ENCODE data around the gene CASP2. TPM values are rescaled to one million over a fixed set of nuclear protein-coding genes. Genes with fewer than 3 reads are reported as not detected.
A peak's percentile ranks its signal among the peaks of the same experiment; 100 is the strongest.

CASP2 gene
- total RNA-seq, 1 donor, result 7.6 TPM

DNA sequence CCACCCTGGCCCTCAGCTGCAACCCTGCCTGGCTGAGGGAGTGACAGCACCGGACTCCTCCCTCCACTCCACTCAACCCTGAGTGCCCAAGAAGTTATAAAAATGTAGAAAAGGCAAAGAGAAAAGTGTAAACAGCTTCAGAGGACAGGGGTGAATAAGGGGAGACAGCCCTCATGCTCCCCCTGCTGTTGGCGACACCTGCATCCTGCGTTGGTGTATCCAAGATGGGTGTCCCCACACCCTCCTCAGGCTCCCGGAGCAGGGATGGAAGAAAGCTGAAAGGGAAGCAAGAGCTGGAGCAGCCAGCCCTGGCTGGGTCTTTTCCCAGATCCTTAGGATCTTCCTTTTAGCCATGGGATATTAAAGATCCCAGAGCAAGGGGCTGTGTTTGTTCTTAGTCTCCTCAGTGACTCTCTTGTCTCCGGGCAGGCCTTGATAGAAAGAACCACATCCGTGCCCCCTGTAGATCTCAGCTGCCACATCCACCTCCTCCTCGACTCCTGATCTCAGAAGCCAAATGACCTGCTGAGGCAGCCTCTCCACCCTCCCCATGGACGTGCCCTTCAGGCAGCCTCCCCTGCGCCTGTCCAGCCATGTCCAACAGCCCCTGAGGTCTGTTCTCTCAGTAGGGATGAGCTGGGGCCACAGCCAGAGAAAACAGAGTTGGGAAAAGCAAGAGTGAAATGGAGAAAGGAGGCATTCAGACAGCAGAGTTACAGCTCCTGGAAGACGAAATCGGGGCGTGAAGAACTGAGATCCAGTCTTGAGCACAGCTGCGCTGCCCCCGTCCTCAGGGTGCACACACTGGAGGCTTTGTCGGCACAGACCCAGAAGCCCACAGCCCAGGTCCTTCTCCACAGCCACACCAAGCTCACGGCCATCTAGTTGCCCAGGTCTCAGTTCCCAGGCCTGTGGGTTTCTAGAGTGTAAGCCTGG lies 67.6 kb downstream of the CASP2 start:
- peak; percentile 72 for DNase-seq (ENCODE audit: insufficient read length, low spot score, missing footprints)
- Histone ChIP-seq H3K4me1 (ENCODE audit: insufficient read depth, low read length) (no peaks in the 10 kb centered on the region), H2AFZ (ENCODE audit: low read length) (no peak overlapping the region), H3K9me3 (ENCODE audit: low read depth, low read length) (no peaks in the 10 kb centered on the region), H3K36me3 (ENCODE audit: insufficient read depth, low read length) (no peaks in the 10 kb centered on the region), H3K4me2 (ENCODE audit: insufficient read depth, low read length) (no peak overlapping the region), H3K27me3 (ENCODE audit: insufficient read depth, low read length) (peaks cover 12% of the 10 kb centered on the region), H4K20me1 (ENCODE audit: insufficient read depth, low read length) (no peaks in the 10 kb centered on the region), H3K79me2 (ENCODE audit: insufficient read depth, low read length) (no peaks in the 10 kb centered on the region), H3K27ac (ENCODE audit: low read depth, low read length) (no peak overlapping the region), H3K4me3 (ENCODE audit: insufficient read depth, low read length) (no peak overlapping the region)
- TF ChIP-seq CTCF (IDR thresholded peaks at IDR 0.05; ENCODE audit: extremely low read depth, low read depth, low read length), result no peak

- no peak overlapping the region for H2AFZ ChIP-seq (ENCODE audit: low read length)
- no peaks in the 10 kb centered on the region for H3K79me2 ChIP-seq (ENCODE audit: insufficient read depth, low read length)
- no peak overlapping the region for H3K27ac ChIP-seq (ENCODE audit: low read depth, low read length)
- TF ChIP-seq CTCF (IDR thresholded peaks at IDR 0.05; ENCODE audit: extremely low read depth, low read depth, low read length), result no peak
- H3K9me3 ChIP-seq (ENCODE audit: low read depth, low read length), result no peaks in the 10 kb centered on the region
- H3K4me3 ChIP-seq (ENCODE audit: insufficient read depth, low read length), result no peak overlapping the region
- H3K36me3 ChIP-seq (ENCODE audit: insufficient read depth, low read length), result no peaks in the 10 kb centered on the region
- peak; percentile 89 for DNase-seq (ENCODE audit: insufficient read length, low spot score, missing footprints)
- H3K4me2 ChIP-seq (ENCODE audit: insufficient read depth, low read length), result no peak overlapping the region
- H4K20me1 ChIP-seq (ENCODE audit: insufficient read depth, low read length), result no peaks in the 10 kb centered on the region
- no peaks in the 10 kb centered on the region for H3K4me1 ChIP-seq (ENCODE audit: insufficient read depth, low read length)
- H3K27me3 ChIP-seq (ENCODE audit: insufficient read depth, low read length), result peaks cover 19% of the 10 kb centered on the region
These were observed 68.4 kb downstream of the CASP2 start for GRCh38 chr7:143356414-143357050.

Small RNA genes lying within 50 kb of the gene (small RNA-seq; reads per million reads assigned to genes)
- not detected for gene RN7SL481P
- gene RN7SL535P, result not detected

Other genes with a start within 250 kb of the CASP2 start
- gene OR6V1, start 236.0 kb upstream of the CASP2 start, total RNA-seq, result not detected in 2 replicates
- gene PIP, start 156.3 kb upstream of the CASP2 start, total RNA-seq, result not detected in 2 replicates
- not detected in 2 replicates for gene TAS2R39, start 104.9 kb upstream of the CASP2 start, total RNA-seq
- gene TAS2R40, start 66.3 kb upstream of the CASP2 start, total RNA-seq, result not detected in 2 replicates
- 91.3 and 99.9 TPM in 2 replicates for gene GSTK1, start 24.9 kb upstream of the CASP2 start, total RNA-seq
- not detected in 2 replicates for gene TMEM139, start 3.4 kb upstream of the CASP2 start, total RNA-seq
- under 0.01 TPM in 2 replicates for gene CLCN1, start 27.8 kb downstream of the CASP2 start, total RNA-seq
- 1.2 and 1.4 TPM in 2 replicates for gene FAM131B, start 74.4 kb downstream of the CASP2 start, total RNA-seq
- gene ZYX, start 93.0 kb downstream of the CASP2 start, total RNA-seq, result 38.9 and 47.4 TPM in 2 replicates
- gene EPHA1, start 120.5 kb downstream of the CASP2 start, total RNA-seq, result not detected in 2 replicates
- not detected in 2 replicates for gene TAS2R60, start 155.1 kb downstream of the CASP2 start, total RNA-seq
- not detected in 2 replicates for gene TAS2R41, start 189.5 kb downstream of the CASP2 start, total RNA-seq